HG03025 (cell line): ENCODE measurements around the gene HEXIM1.

Experiments used
- ATAC-seq: cut with Tn5 transposase; IDR thresholded peaks from one replicate; pipeline ENCODE4 v1.9.1; 2021; ENCODE audit warnings: mild to moderate bottlenecking, moderate library complexity; ENCODE audit not compliant: unreplicated experiment, low FRiP score

HEXIM1 gene

DNA sequence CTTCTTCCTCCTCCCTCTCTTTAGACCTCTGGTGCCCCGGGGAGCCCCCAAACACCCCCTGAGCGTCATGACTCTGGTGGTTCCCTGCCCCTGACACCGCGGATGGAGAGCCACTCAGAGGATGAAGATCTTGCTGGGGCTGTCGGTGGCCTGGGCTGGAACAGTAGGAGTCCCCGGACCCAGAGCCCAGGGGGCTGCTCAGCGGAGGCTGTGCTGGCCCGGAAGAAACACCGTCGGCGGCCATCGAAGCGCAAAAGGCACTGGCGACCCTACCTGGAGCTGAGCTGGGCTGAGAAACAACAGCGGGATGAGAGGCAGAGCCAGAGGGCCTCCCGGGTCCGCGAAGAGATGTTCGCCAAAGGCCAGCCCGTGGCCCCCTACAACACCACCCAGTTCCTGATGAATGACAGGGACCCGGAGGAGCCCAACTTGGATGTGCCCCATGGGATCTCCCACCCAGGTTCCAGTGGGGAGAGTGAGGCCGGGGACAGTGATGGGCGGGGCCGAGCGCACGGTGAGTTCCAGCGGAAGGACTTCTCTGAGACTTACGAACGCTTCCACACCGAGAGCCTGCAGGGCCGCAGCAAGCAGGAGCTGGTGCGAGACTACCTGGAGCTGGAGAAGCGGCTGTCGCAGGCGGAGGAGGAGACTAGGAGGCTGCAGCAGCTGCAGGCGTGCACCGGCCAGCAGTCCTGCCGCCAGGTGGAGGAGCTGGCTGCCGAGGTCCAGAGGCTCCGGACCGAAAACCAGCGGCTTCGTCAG lies 20.9 kb downstream of the HEXIM1 start:
- ATAC-seq, result no peak

DNA sequence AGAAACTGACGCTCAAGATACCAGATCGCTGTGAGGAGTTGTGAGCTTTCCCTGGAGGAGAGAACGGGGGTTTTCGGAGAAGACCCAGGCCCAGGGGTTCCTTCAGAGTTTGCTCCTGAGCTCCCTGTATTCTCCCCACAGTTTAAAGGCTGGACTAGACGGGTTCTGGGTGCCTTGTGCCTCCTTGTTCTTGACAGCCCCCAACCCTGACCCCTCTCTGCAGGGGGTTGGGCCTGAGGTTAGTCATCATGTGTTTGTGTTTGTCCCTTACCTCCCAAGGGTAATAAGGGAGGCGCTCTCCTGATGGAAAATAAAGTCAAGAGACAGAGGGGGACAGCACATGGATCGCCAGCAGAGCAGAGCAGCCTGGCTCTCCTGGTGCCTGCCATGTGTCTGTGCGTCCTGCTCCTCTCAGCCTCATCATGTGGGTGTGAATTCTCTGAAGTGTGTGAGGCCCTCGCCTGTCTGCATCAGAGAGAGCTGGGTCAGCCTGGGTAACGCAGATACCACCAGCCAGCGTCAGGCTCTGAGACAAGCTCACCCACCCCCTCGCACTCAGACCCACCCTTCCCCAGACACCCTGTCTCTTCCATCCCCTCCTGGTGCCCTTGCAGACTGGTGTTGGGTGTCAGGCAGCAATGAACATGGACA lies 22.1 kb downstream of the HEXIM1 start:
- ATAC-seq, result no peak

DNA sequence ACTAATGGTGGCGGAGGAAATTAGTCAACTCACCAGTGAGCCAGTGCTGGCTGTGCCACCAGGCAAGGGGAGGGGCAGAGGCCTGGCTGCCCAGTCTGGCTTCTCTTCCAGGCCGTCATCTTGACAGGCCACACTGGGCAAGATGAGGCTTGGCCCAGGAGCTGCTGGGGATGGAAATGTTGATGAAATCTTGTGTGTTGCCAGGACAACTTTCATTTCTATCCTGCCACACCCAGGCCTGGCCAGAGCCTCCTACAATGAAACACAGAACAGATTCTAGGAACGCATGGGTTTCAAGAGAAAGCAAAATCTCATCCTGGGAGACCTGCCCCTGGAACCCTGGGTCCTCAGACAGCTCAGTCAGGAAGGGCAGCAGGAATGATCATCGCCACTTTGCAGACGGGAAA lies 22.7 kb downstream of the HEXIM1 start:
- ATAC-seq, result no peak

DNA sequence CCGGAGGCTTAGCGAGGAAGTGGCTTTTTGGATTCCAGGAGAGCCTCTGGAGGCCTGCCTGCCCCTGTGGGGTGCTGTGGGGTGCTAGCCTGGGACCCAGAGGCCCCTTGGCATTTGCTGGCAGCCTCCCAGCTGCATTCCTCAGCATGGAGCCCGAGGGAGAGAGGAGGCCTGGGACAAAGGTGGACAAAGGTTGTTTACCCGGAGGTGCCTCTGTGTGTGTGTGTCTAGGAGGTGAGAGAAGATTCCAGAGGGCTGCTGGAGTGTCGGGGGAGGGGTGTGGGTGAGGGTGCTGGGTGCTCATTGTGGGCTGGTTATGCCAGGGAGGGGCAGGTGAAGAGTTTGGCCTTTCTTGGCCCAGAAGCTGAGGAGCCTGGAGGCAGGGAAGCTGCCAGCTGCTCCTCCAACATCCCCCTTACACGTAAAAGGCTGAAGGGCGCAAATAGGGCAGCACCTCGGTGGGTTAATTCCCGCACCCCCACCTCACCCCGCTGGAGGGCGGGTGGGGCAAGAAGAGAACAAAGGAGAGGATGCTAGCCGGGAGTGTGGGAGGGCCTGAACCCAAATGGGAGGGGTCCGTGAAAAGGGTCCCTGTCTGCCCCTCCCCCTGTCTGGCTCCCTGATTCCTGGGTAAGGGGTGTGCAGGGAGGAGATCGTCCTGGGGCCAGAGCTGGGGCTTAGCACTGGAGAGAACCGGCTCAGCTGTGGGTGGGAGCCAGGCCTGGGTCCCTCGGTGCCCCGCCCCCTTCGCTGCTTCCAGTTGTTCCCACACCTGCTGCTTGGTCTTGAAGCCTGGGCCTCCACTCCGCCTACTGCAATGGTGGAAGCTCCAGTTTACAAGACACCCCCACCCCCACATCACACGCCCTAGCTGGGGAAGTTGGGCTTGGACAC lies 23.3 kb downstream of the HEXIM1 start:
- no peak for ATAC-seq

DNA sequence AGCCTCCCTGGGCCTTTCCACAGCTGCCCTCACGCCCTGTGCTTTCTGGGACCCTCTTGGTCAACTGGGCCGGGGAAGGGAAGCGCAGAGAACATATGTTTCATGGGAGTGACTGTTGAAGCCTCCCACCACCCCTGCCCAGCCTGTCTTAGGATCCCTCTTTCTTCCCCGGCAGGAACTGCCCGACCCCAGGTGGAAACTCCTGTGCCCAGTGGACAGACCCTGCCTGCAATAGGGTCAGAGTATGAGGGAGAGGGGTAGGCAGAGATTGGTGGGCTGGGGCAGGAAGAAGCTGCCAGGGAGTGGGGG lies 23.9 kb downstream of the HEXIM1 start:
- no peak for ATAC-seq

- ATAC-seq, result no peak
Observed at GRCh38 chr17:45172541-45173286, 24.4 kb downstream of the HEXIM1 start.

- ATAC-seq, result no peak
Observed at GRCh38 chr17:45175759-45176115, 27.5 kb downstream of the HEXIM1 start.

GRCh38 chr17:45177563-45177962 lies 29.3 kb downstream of the HEXIM1 start:
- ATAC-seq, result no peak

- ATAC-seq, result no peak
Observed at GRCh38 chr17:45184144-45184543, 35.9 kb downstream of the HEXIM1 start.

- no peak for ATAC-seq
Observed at GRCh38 chr17:45186801-45187354, 38.6 kb downstream of the HEXIM1 start.

DNA sequence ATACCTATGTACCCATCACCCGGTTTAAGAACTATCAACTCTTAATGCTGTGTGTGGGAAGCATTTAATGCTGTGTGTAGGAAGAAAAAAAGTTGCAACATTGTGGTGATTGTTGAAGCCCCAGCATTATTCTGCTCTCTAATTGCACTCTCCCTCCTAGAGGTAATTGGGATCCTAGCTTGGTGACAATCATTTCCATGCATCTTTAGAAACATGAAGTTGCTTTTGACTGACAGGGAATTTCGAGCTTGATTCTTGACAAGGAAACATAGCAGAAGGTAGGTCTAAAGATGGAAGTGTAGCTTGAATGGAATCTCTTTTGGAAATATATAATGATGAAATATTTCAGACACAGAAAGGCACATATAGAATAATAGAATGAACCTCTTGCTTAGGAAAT lies 40.7 kb downstream of the HEXIM1 start:
- no peak for ATAC-seq

DNA sequence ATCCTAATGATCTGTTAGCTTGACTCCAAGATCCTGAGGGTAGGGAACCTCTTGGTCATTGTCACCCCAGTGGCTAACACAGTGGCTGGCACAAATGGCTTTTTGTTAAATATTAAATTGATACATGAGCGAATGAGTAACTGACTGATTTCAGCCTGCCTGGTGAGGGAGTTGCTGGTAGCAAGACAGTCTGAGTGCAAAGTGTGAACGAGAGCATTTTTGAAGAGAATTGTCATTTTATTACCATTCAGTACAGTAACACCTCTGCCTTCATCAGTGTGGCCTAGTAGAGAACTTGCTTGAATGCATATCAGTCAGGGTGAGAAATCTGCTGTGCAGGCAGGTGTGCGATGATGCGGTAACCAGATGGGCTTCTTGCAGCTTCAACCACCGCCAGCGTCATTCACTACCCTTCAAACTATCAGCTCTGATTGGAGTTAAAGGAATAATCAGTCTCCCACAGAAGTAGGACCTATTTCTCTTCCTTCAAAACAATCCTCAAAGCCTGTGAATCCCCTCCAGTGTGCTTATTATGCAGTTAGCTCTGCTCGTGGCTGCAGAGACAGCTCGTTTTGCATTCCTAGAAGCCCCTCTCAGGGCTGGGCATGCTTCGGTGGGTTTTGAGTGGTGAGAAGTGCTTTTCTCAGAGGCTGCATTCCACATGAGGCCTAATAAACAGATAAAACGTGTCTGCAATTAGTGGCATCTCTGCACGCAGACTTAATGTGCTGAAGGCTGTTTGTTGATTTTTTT lies 42.4 kb downstream of the HEXIM1 start:
- ATAC-seq, result no peak

DNA sequence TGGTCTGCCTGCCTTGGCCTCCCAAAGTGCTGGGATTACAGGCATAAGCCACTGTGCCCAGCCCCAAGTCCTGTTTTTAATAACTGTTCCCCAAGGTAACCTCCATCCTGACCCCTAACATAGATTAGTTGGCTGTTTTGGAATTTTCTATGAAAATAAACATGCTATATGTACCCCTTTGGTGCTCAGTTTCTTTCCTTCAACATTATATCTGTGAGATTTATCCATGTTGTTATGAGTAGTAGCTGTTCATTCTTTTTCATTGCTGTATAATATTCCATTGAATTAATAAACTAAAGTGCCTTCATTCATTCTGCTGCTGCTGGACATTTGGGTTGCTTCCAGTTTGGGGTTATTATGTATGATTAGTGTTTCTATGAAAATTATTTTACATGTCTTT lies 47.1 kb downstream of the HEXIM1 start:
- no peak for ATAC-seq

- ATAC-seq, result no peak
Observed at GRCh38 chr17:45197108-45197507, 48.8 kb downstream of the HEXIM1 start.

- ATAC-seq, result no peak
Observed at GRCh38 chr17:45197555-45198334, 49.5 kb downstream of the HEXIM1 start.

GRCh38 chr17:45200701-45201100 lies 52.4 kb downstream of the HEXIM1 start:
- ATAC-seq, result no peak

GRCh38 chr17:45201457-45201856 lies 53.2 kb downstream of the HEXIM1 start:
- ATAC-seq, result no peak
